RPMI8226 (cell line): ENCODE measurements around the gene NCOA4.
"Not testable (repeated sequence)": the region's sequence is repeated elsewhere in the genome, so short reads cannot be mapped to it uniquely, and the experiment has no call there.

ENCODE experiments used
- DNase-seq: peaks from one replicate; pipeline ENCODE4 v3.0.0-alpha.2; 2015

NCOA4 gene

DNA sequence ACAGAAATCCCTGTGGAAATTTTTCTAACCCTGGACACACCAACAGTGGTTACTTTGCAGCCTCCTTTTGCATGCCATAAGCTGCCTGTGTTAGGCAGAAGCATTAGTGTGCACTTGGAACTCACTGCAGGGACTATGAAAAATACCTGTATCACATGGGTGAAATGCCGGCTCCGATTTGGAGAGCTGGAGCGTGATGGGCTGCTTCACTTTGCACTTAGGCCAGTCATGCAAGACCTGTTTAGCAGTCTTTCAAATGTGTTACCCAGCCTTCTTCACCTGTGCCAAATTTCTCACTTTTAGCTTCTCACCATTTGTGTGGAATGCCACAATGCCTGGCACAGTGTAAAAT is 11.3 kb downstream of the NCOA4 start:
- DNase-seq, result no peak

DNA sequence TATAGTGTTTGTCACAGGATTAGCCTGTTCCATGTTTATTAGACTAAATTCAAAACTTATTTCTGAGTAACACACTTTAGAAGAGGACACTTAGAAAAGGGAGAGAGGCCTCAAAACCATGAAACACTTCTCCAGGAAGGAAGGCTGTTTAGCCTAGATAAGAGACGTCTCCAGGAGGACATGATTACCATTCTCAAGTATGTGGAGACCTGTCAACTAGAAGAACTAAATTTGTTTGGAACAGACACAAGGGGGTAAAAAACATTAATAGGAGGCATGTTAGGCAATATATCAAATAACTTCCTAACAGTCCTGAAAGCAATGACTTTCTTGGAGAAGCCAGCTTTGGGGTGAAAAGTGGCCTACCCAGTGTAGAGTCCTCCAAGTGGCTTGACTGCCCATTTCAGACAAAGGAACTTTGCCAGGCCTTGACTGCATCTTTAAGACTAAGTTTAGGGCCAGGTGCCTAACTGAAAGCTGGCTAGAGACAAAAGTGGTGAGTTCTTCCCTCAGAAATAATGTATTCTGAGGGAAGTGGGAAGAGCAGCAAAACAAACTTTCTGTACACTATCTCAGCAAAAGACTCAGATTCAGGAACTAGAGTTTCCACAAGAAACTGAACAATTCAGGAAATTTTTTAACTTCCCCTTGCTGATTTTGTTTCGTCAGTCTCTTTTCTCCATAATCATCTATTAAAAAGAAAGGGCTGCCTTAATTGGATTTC is 11.8 kb downstream of the NCOA4 start:
- DNase-seq, result no peak

- no peak for DNase-seq
Observed at GRCh38 chr10:46017733-46018132, 12.7 kb downstream of the NCOA4 start.

- DNase-seq, result no peak
Observed at GRCh38 chr10:46016811-46017210, 13.6 kb downstream of the NCOA4 start.

DNA sequence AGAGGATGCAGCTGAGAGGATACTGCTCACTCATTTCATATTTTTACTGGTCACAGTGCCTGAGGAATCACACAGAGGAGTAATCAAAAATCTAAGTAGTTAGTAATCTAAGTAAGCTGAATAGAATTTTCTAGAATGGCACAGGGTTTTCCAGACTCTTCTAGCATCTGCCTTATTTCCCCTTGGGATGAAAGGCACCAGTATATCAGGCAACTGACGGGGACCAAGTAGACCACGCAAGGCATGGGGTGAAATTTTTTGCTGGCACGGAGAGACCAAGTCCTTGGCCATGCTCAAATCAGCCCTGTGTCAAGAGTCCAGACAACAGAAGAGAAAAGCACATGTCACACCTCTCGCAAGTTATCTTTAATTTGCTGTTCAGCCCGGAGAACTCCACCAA is 14.2 kb downstream of the NCOA4 start:
- DNase-seq, result no peak

DNA sequence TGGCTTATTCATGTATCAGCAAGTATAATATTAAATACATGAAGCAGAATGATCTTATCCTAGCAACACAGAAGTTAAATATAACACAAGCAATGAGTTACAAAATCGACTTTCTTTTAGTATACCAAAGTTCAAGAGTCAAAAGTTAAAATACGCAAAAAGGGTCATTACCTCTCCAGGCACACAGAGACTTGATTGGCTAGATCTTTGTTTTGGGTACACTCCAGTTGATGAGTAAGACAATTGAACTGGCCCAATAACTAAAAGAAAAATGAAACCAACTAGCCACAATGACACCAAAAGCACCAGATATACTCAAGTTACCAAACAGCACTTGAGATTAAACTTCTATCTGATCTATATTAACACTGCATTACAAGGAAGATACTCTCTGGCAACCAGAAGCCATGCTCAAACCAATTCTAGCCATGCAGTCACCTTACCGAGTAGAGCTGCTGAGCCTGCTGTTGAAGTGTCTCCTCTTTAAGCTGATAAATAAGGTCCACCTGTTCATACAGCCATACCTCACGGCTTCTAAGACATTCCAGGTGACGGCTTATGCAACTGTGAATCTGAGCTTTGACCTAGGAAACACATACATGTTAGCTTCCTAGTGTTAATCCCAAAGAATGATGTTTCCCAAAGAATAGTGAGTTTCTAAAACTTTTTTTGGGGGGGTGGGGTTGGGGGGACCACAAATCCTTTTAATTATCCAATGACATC is 15.6 kb downstream of the NCOA4 start:
- DNase-seq, result no peak

GRCh38 chr10:46014206-46014605 is 16.2 kb downstream of the NCOA4 start:
- no peak for DNase-seq

DNA sequence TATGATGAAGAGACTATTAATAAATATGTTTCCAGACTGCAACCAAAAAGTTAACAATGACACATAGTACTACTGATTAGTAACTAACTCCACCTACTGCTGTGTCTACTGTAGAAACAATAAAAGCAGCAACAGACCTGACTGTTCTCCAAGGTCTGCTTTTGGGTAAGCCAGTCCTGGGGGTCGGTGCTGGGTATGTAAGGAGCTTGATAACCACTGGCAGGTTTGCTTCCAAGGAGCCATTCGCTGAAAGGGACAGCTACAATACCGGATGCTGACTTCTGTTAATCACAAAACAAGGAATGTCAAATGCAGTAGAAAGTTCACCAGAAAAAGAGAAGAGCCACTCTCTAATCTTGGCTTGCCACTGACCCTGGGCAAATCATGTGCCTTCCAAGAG is 17.7 kb downstream of the NCOA4 start:
- DNase-seq, result no peak

- no peak for DNase-seq
Observed at GRCh38 chr10:46006219-46006618, 24.2 kb downstream of the NCOA4 start.

DNA sequence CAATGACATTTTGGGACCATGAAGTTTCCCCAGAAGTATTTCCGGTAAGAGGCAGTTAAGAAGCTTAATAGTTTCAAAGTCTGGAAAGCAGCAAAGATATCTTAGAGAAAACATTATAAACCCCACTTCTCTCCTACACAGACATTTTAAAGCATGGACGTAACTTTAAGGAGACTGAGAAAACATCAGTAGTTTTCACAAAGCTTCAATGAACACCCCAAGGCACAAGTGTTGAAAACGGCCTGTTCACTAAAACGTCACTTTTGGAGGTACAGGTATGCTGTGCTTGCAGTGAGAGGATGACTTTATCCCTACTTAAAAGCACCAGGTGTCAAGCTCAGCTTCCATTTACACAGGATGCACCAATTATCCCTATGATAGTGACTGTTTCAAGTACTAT is 25.0 kb downstream of the NCOA4 start:
- no peak for DNase-seq

GRCh38 chr10:46004963-46005362 is 25.5 kb downstream of the NCOA4 start:
- DNase-seq, result no peak

DNA sequence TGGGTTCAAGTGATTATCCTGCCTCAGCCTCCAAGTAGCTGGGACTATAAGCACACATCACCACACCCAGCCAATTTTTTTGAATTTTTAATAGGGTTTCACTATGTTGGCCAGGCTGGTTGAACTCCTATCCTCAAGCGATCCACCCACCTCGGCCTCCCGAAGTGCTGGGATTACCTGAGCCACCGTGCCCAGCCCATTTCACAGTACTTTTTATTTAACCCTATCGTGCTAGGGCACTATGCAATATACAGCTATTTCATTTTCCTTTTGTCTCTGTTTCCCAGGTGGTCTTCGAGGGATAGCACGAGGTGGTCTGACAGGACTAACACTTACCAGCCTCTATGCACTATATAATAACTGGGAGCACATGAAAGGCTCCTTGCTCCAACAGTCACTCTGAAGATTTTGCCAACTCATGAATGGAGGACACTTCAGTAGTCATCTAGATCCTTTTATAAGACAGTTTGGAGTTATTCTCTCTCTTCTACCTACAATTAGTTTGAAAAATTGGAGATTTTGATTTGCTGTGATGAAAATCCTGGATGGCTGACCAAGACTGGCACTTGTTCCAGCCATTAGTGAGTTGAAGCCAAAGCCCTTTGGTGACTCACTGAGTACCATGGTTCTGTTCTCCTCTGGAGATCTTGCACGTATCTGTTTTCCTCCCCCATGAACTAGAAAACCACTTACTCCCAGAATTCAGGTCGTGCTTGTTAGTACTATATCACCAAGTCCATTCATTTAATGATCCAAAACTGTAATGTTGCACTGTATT is 27.3 kb downstream of the NCOA4 start:
- DNase-seq, result no peak

DNA sequence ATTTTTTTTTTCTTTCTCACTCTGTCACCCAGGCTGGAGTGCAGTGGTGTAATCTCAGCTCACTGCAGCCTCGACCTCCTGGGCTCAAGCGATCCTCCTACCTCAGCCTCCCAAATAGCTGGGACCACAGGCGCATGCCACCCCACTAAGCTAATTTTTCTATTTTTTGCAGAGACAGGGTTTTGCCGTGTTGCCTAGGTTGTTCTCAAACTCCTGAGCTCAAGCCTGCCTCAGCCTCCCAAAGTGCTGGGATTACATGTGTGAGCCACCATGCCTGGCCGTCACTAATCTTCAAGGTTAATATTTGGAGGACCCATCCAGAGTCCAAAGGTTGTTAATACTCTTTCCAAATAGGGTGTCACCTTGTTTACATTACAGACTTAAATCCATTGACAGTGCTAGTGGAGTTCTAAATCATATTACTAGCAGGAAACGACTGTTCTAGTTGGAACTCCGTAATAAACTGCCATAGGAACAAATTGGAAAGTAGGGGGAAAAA is 28.2 kb downstream of the NCOA4 start:
- DNase-seq, result not testable (repeated sequence)

GRCh38 chr10:46001187-46001756 is 29.2 kb downstream of the NCOA4 start:
- no peak for DNase-seq

DNA sequence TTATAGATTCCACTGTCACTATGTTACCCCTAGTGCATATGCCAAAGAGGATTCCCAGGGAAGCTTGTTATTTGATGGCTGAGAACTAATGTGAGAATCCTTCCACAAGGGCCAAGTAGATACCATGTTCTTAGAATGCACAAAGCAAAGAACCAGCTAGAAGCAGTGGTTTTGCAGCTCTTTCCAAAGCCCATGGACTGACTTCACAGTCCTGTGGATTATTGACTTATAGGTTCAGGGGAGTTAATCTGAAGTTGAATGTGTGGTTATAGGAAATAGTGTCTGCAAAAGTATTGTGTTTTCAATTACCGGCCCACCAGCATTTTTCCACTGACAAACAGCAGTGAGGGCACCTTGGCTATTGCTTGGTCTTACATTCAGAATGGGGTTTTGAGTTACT is 29.9 kb downstream of the NCOA4 start:
- no peak for DNase-seq

DNA sequence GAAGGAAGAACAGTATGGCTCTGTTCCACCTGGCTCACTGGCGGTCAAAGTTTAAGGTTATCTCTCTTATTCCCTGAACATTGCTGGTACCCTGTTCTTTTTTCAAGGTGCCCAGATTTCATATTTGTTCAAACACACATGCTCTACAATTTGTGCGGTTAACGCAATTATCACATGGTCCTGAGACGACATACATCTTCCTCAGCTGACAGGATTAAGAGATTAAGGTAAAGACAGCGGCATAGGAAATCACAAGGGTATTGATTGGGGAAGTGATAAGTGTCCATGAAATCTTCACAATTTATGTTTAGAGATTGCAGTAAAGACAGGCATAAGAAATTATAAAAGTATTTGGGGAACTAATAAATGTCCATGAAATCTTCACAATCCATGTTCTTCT is 30.5 kb downstream of the NCOA4 start:
- not testable (repeated sequence) for DNase-seq

- DNase-seq, result no peak
Observed at GRCh38 chr10:45997994-45998763, 32.2 kb downstream of the NCOA4 start.

DNA sequence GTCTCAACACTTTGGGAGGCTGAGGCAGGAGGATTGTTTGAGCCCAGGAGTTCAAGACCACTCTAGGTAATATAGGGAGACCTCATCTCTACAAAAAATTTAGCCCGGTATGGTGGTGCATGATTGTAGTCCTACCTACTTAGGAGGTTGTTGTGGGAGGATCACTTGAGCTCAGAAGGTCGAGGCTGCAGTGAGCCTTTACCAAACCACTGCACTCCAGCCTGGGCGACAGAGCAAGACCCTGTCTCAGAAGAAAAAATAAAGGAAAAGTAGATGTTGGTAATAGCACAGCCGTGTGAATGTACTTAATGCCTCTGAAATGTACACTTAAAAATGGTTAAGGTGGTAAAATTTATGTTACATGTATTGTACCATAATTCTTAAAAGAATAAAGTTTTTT is 32.9 kb downstream of the NCOA4 start:
- DNase-seq, result no peak

DNA sequence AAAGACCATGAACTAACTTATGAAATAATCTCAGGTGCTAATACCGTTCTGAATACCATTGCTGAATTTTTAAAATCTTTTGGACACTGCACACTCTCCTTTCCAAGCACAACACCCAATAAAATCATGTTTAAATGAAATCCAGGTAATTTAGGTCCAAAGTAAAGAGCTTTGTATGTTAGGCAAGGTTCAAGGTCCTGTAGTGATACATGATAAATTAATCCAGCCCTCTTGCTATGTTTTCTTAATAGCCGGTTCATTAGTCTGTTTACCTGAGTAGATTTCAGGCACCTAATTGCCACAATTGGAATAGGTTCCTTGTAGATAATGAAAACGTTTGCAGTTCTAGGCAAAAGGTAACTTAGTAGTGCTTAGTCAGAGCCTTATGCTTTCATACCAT is 44.8 kb downstream of the NCOA4 start:
- not testable (repeated sequence) for DNase-seq

DNA sequence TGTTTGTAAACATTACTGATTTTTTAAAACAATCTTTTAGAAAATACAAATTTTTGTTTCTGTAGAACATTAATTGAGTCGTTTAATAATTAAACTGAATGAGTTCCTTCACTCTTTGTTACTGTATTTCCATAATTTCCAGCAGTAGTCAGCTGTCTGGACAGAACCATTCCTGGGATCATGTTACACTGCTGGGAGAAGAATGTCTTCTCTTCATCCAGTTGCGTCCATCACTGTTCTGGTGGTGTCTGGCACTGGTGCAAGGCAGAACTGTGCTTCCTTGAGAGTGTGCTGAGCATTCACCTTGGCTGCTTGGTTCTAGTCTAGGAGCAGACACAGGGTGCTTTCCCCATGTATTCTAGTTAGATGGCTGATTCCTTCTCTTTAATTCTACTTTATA is 46.0 kb downstream of the NCOA4 start:
- not testable (repeated sequence) for DNase-seq

DNA sequence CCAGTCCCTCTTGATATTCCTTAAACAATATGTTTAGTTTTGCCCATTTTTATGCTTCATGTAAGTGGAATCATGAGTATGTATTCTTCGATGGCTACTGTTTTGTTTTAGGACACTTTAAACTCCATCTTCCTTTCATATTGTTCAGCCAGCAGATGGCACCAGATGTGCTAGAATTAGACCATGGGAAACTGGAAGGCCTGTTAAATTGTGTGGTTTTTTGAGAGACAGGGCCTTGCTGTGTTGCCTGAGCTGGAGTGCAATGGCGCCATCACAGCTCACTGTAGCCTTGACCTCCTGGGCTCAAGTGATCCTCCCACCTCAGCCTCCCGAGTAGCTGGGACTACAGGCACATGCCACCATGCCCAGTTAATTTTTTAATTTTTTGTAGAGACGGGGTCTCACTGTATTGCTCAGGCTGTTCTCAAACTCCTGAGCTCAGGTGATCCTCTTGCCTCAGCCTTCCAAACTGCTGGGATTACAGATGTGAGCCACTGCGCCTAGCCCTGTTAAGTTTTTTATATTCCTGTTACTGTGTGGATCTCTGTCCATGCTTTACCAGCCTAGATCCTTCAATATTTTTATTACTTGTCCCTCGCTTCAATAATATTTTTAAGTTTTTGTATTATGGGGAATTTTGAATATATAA is 46.8 kb downstream of the NCOA4 start:
- peak; percentile 18 for DNase-seq

- not testable (repeated sequence) for DNase-seq
Observed at GRCh38 chr10:45981367-45981766, 49.1 kb downstream of the NCOA4 start.
